ENCODE data around the gene VPS29. TPM values are rescaled to one million over a fixed set of nuclear protein-coding genes. Genes with fewer than 3 reads are reported as not detected.

VPS29 gene
- polyA plus RNA-seq, 1 donor from 2014 or later: 222 TPM

DNA sequence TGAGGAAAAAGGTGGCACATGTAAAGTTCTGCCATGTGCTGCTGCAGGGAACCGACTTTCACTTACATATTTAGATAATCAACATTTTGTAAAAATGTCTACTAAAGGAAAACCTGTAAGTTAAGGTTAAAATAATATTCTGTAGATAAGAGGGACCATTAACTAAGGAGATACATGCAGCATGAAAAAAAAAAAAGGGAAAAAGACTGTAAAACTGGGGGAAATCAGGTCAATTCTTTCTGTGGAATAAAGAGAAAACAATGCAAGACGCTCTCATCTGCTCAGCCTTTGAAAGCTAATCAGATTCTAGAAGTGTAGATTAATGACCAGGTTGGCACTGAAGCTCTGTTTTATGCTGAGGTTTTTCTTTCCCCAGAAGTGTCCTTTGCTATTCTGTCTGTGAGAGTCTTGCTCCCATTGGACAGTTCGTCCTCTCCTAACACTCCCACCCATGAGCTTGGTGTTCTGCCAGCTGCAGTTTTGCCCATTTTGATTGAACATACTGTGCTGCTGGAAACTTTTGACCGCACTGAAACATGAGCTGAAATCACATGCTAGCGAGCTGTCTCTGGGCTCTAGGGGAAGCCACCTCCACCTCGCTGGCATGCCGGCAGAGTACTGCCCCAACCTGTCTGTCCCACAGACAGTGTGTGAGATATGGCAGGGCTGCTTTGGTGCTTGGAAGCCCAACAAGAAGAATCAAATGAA, 41.5 kb upstream of the VPS29 start:
- Histone ChIP-seq H3K9me2 (ENCODE audit: insufficient read depth, low read length) (no peaks in the 10 kb centered on the region), H2AFZ (ENCODE audit: low read depth, low read length) (no peak overlapping the region), H3K36me3 (ENCODE audit: insufficient read depth, low read length) (no peaks in the 10 kb centered on the region), H3K27ac (ENCODE audit: low read length) (no peak overlapping the region), H3K9me3 (ENCODE audit: low read length) (no peaks in the 10 kb centered on the region), H3K27me3 (ENCODE audit: insufficient read depth, low read depth, low read length) (no peaks in the 10 kb centered on the region), H3K4me3 (ENCODE audit: low read length) (no peak overlapping the region), H3K9ac (ENCODE audit: low read length) (no peak overlapping the region), H3K4me2 (ENCODE audit: low read length) (no peak overlapping the region), H3F3A (ENCODE audit: insufficient read depth, low read length, poor library complexity, severe bottlenecking) (no peaks in the 10 kb centered on the region), H4K20me1 (ENCODE audit: insufficient read depth) (no peaks in the 10 kb centered on the region), H3K79me2 (replicated peaks; ENCODE audit: insufficient read depth, low read length) (no peaks in the 10 kb centered on the region)
- TF ChIP-seq, protein P1, sequence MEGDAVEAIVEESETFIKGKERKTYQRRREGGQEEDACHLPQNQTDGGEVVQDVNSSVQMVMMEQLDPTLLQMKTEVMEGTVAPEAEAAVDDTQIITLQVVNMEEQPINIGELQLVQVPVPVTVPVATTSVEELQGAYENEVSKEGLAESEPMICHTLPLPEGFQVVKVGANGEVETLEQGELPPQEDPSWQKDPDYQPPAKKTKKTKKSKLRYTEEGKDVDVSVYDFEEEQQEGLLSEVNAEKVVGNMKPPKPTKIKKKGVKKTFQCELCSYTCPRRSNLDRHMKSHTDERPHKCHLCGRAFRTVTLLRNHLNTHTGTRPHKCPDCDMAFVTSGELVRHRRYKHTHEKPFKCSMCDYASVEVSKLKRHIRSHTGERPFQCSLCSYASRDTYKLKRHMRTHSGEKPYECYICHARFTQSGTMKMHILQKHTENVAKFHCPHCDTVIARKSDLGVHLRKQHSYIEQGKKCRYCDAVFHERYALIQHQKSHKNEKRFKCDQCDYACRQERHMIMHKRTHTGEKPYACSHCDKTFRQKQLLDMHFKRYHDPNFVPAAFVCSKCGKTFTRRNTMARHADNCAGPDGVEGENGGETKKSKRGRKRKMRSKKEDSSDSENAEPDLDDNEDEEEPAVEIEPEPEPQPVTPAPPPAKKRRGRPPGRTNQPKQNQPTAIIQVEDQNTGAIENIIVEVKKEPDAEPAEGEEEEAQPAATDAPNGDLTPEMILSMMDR (IDR thresholded peaks at IDR 0.05; ENCODE audit: poor library complexity, severe bottlenecking): no peak
- no peak for TF ChIP-seq TAF1 (IDR thresholded peaks at IDR 0.05; ENCODE audit: low read depth)
- TF ChIP-seq, protein P2, sequence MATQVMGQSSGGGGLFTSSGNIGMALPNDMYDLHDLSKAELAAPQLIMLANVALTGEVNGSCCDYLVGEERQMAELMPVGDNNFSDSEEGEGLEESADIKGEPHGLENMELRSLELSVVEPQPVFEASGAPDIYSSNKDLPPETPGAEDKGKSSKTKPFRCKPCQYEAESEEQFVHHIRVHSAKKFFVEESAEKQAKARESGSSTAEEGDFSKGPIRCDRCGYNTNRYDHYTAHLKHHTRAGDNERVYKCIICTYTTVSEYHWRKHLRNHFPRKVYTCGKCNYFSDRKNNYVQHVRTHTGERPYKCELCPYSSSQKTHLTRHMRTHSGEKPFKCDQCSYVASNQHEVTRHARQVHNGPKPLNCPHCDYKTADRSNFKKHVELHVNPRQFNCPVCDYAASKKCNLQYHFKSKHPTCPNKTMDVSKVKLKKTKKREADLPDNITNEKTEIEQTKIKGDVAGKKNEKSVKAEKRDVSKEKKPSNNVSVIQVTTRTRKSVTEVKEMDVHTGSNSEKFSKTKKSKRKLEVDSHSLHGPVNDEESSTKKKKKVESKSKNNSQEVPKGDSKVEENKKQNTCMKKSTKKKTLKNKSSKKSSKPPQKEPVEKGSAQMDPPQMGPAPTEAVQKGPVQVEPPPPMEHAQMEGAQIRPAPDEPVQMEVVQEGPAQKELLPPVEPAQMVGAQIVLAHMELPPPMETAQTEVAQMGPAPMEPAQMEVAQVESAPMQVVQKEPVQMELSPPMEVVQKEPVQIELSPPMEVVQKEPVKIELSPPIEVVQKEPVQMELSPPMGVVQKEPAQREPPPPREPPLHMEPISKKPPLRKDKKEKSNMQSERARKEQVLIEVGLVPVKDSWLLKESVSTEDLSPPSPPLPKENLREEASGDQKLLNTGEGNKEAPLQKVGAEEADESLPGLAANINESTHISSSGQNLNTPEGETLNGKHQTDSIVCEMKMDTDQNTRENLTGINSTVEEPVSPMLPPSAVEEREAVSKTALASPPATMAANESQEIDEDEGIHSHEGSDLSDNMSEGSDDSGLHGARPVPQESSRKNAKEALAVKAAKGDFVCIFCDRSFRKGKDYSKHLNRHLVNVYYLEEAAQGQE (IDR thresholded peaks at IDR 0.05; ENCODE audit: borderline replicate concordance): no peak
- TF ChIP-seq MXI1 (conservative IDR thresholded peaks at IDR 0.05; ENCODE audit: poor library complexity, severe bottlenecking): no peak
- TF ChIP-seq SMC3 (conservative IDR thresholded peaks at IDR 0.05; ENCODE audit: poor library complexity): no peak
- no peak for TF ChIP-seq EP300 (conservative IDR thresholded peaks at IDR 0.05; ENCODE audit: poor library complexity, severe bottlenecking)
- TF ChIP-seq RAD21 (conservative IDR thresholded peaks at IDR 0.05): no peak
- TF ChIP-seq POLR2AphosphoS5 (IDR thresholded peaks at IDR 0.05): no peak
- no peak for TF ChIP-seq EZH2 (IDR thresholded peaks at IDR 0.05; ENCODE audit: borderline replicate concordance, insufficient read depth, low read length, poor library complexity, severe bottlenecking)

DNA sequence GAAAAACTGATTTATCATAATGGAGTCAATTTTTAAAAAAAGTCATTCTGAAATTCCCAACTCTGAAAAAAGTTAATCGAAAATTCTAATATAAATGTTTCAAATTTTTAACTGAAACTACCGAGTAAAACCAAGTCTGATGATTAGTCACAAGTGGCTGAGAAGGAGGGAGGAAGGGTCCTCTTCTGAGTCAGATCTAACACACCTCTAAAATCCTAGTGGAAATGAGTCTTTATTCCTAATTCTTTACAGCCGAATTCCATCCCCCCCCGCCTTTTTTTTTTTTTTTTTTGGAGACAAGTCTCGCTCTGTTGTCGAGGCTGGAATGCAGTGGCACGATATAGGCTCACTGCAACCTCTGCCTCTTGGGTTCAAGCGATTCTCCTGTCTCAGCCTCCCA, 38.1 kb upstream of the VPS29 start:
- Histone ChIP-seq H2AFZ (ENCODE audit: low read depth, low read length) (no peak overlapping the region), H4K20me1 (ENCODE audit: insufficient read depth) (no peaks in the 10 kb centered on the region), H3K4me3 (ENCODE audit: low read length) (no peak overlapping the region), H3K9me3 (ENCODE audit: low read length) (no peaks in the 10 kb centered on the region), H3F3A (ENCODE audit: insufficient read depth, low read length, poor library complexity, severe bottlenecking) (no peaks in the 10 kb centered on the region), H3K79me2 (replicated peaks; ENCODE audit: insufficient read depth, low read length) (no peaks in the 10 kb centered on the region), H3K36me3 (ENCODE audit: insufficient read depth, low read length) (no peaks in the 10 kb centered on the region), H3K9me2 (ENCODE audit: insufficient read depth, low read length) (no peaks in the 10 kb centered on the region), H3K9ac (ENCODE audit: low read length) (no peak overlapping the region), H3K27ac (ENCODE audit: low read length) (no peak overlapping the region), H3K4me2 (ENCODE audit: low read length) (no peak overlapping the region), H3K27me3 (ENCODE audit: insufficient read depth, low read depth, low read length) (no peaks in the 10 kb centered on the region)
- TF ChIP-seq, protein P1 (IDR thresholded peaks at IDR 0.05; ENCODE audit: poor library complexity, severe bottlenecking): no peak
- TF ChIP-seq EP300 (conservative IDR thresholded peaks at IDR 0.05; ENCODE audit: poor library complexity, severe bottlenecking) (no peak), EZH2 (IDR thresholded peaks at IDR 0.05; ENCODE audit: borderline replicate concordance, insufficient read depth, low read length, poor library complexity, severe bottlenecking) (no peak), MXI1 (conservative IDR thresholded peaks at IDR 0.05; ENCODE audit: poor library complexity, severe bottlenecking) (no peak), SMC3 (conservative IDR thresholded peaks at IDR 0.05; ENCODE audit: poor library complexity) (no peak), RAD21 (conservative IDR thresholded peaks at IDR 0.05) (no peak), POLR2AphosphoS5 (IDR thresholded peaks at IDR 0.05) (no peak), TAF1 (IDR thresholded peaks at IDR 0.05; ENCODE audit: low read depth) (no peak)
- TF ChIP-seq, protein P2 (IDR thresholded peaks at IDR 0.05; ENCODE audit: borderline replicate concordance): no peak
